Thyroid gland (tissue), 4 donors: Measurements from ENCODE around the gene PLEKHA5. TPM values are rescaled to one million over a fixed set of nuclear protein-coding genes. Genes with fewer than 3 reads are reported as not detected.

Experiments used
- DNase-seq, 2 donors: peaks; one replicate each; pipeline ENCODE4 v3.0.0-alpha.2; 2019
- H3K27ac ChIP-seq, 3 donors: fragments of 200-600 bp; sonication (generic); 1 replicate in 2 of 3; 2 replicates in 1 of 3; pipeline ENCODE4 v1.5.1; 2016 to 2019; ENCODE audit warnings: mild to moderate bottlenecking in 1 of 3, moderate library complexity in 1 of 3
- H3K27me3 ChIP-seq: fragments of 200-600 bp; sonication (generic); one replicate; pipeline ENCODE4 v1.5.1; 2019
- H3K36me3 ChIP-seq, 2 donors: fragments of 200-600 bp; sonication (generic); one replicate each; pipeline ENCODE4 v1.5.1; 2016 to 2019
- H3K4me1 ChIP-seq, 2 donors: fragments of 200-600 bp; sonication (generic); one replicate each; pipeline ENCODE4 v1.5.1; 2017 to 2019
- H3K4me3 ChIP-seq, 3 donors: fragments of 200-600 bp; sonication (generic); replicated peaks in 1 of 3; 1 replicate in 2 of 3; 2 replicates in 1 of 3; pipeline ENCODE4 v1.5.1; 2016; ENCODE audit warnings: mild to moderate bottlenecking in 1 of 3
- H3K9me3 ChIP-seq: fragments of 200-600 bp; sonication (generic); one replicate; pipeline ENCODE4 v1.5.1; 2017
- POLR2A ChIP-seq, 2 donors: fragments of 450-650 bp; IDR thresholded peaks; one replicate each; pipeline ENCODE4 v1.6.1; 2017; ENCODE audit warnings: antibody characterized with exemption in 2 of 2, mild to moderate bottlenecking in 2 of 2, moderate library complexity in 1 of 2
- WGBS, 2 donors: methylation state at CpG; one replicate each; pipeline ENCODE4 v1.1.5; 2017; 5-methylcytosine and 5-hydroxymethylcytosine counted together
- intact Hi-C: fragments of 100-400 bp; cut with DNase I; formaldehyde crosslinking; loops from one replicate; pipeline ENCODE4 v1.15.1; 2023
- total RNA-seq, 4 donors: library from RNA; depleted of rRNA; stranded (reverse); fragments of >200 nt; gene quantifications; one replicate each; pipeline ENCODE4 v1.2.3, GENCODE V29; 2016
- TF ChIP-seq, protein P1 (sequence below), 6 experiments: fragments of 200-600 bp in 3 of 6; fragments of 450-650 bp in 3 of 6; sonication (generic) in 3 of 6; IDR thresholded peaks; one replicate each; pipeline ENCODE4 v1.5.1; 2016 to 2019; ENCODE audit warnings: antibody characterized with exemption in 6 of 6, mild to moderate bottlenecking in 2 of 6, inconsistent platforms in 1 of 6, moderate library complexity in 1 of 6

Gene PLEKHA5
- total RNA-seq, 4 donors from 2014 or later: 35.4 to 48.6 (median 40.8) TPM

DNA sequence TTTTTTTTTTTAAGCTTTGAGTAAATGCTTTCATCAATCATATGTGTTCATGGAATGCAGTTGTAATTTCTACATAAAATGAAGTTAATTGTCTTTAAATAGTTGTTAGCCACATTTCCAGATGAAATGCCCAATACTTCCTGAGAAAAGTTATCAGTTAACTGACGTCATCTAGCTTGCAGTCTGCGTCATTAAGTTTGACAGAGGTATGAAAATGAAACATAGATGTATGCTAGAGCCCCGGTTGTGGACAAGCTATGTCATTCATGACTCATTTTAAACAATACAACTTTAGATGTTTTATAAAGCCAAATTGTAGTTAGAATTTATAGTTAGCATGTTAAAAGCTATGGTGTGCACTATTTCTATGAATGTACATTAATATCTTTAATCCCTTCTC lies 90.7 kb downstream of the PLEKHA5 start:
- H3K4me1 ChIP-seq: peaks cover 10 to 12% of the 10 kb centered on the region in 2 donors
- no peaks in the 10 kb centered on the region for H3K9me3 ChIP-seq
- DNase-seq: no peak
- 77 to 94% methylated on average over 3 of the region's 3 CpGs for WGBS, 2 donors
- TF ChIP-seq, protein P1, sequence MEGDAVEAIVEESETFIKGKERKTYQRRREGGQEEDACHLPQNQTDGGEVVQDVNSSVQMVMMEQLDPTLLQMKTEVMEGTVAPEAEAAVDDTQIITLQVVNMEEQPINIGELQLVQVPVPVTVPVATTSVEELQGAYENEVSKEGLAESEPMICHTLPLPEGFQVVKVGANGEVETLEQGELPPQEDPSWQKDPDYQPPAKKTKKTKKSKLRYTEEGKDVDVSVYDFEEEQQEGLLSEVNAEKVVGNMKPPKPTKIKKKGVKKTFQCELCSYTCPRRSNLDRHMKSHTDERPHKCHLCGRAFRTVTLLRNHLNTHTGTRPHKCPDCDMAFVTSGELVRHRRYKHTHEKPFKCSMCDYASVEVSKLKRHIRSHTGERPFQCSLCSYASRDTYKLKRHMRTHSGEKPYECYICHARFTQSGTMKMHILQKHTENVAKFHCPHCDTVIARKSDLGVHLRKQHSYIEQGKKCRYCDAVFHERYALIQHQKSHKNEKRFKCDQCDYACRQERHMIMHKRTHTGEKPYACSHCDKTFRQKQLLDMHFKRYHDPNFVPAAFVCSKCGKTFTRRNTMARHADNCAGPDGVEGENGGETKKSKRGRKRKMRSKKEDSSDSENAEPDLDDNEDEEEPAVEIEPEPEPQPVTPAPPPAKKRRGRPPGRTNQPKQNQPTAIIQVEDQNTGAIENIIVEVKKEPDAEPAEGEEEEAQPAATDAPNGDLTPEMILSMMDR (IDR thresholded peaks at IDR 0.05): no peak
- no peak for TF ChIP-seq POLR2A (IDR thresholded peaks at IDR 0.05)
- H3K27ac ChIP-seq: no peak overlapping the region
- intact Hi-C loops: no loop called here
- no peaks in the 10 kb centered on the region for H3K27me3 ChIP-seq
- H3K36me3 ChIP-seq: no peaks in the 10 kb centered on the region
- H3K4me3 ChIP-seq: no peak overlapping the region

DNA sequence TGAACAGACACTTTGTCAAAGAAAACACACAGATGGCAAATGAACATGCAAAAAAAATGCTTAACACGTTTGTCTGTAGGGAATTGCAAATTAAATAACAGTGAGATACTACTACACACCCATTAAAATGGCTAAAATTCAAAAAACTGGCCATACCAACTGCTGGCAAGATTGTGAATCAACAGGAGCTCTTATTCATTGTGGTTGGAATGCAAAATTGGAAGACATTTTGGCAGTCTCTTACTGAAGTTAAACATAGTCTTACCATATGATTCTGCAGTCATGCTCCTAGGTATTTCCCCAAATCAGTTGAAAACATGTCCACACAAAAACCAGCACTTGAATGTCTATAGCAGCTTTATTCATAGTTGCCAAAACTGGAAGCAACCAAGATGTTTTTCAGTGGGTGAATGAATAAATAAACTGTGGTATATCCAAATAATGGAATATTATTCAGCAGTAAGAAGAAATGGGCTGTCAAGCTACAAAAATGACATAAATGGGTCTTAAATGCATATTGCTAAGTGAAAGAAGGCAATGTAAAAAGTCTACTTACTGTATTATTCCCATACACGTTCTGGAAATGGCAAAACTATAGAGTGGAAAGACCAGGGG lies 91.4 kb downstream of the PLEKHA5 start:
- Histone ChIP-seq H3K36me3 (no peaks in the 10 kb centered on the region), H3K4me3 (no peak overlapping the region), H3K27ac (no peak overlapping the region), H3K4me1 (peaks cover 10 to 12% of the 10 kb centered on the region in 2 donors), H3K9me3 (no peaks in the 10 kb centered on the region), H3K27me3 (no peaks in the 10 kb centered on the region)
- TF ChIP-seq POLR2A (IDR thresholded peaks at IDR 0.05): no peak
- TF ChIP-seq, protein P1 (IDR thresholded peaks at IDR 0.05): no peak
- DNase-seq: no peak
- 85 to 90% methylated on average over 2 of the region's 2 CpGs for WGBS, 2 donors
- intact Hi-C loops: no loop called here

DNA sequence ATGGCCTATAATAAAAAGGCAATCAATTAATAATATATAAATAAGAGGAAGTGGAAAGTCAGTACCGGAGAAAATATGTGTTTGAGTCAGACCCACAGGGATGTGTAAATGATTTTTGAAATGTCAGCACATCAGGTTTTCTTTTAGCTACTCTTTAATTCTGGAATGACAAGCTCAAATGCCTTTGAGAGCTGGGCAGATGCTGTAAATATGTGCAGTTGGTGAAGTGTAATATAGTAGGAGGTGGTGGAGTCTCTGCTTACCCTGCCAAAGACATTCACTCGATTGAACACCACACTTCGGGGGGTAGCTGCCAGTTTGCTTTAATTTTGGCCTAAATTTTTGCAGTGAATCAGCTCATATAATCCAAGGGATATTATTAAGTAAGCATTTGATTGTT lies 93.0 kb downstream of the PLEKHA5 start:
- Histone ChIP-seq H3K27ac (no peak overlapping the region), H3K4me1 (peaks cover 12 to 19% of the 10 kb centered on the region in 2 donors)
- WGBS, 2 donors: 64 to 83% methylated on average over 3 of the region's 3 CpGs

DNA sequence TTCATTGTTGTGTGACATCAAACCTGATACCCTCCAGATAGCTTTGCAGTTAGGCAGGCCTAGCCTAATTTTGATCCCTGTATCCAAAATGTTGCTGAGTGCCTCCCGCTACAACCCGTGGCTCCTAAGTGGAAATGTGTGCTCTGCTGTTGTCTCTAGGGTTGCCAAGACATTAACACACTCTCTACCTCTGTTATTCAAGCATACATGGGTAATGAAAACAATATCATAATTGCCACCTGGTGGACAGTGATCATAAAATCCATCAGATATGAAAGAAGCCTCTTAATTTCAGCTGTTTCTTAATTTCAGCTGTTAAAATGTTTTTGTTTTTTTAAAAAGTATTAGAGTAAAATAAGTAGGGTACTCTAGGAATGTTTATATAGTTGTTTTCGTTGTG lies 93.5 kb downstream of the PLEKHA5 start:
- no peak for TF ChIP-seq POLR2A (IDR thresholded peaks at IDR 0.05)
- TF ChIP-seq, protein P1 (IDR thresholded peaks at IDR 0.05): peak in 2 of 6 experiments; percentile 16 to 32
- Histone ChIP-seq H3K27me3 (no peaks in the 10 kb centered on the region), H3K9me3 (no peaks in the 10 kb centered on the region), H3K4me1 (peaks cover 12 to 19% of the 10 kb centered on the region in 2 donors), H3K36me3 (no peaks in the 10 kb centered on the region), H3K4me3 (no peak overlapping the region), H3K27ac (no peak overlapping the region)
- DNase-seq: no peak
- intact Hi-C loops: no loop called here
- 46 to 53% methylated on average over 3 of the region's 3 CpGs for whole genome bisulfite sequencing, 2 donors

More for the DNA sequence above, 93.0 kb downstream of the PLEKHA5 start:
- H3K27me3 ChIP-seq: no peaks in the 10 kb centered on the region
- no peak overlapping the region for H3K4me3 ChIP-seq
- no peaks in the 10 kb centered on the region for H3K36me3 ChIP-seq
- no peaks in the 10 kb centered on the region for H3K9me3 ChIP-seq
- no peak for DNase-seq
- intact Hi-C loops: no loop called here
- TF ChIP-seq, protein P1 (IDR thresholded peaks at IDR 0.05): no peak
- no peak for TF ChIP-seq POLR2A (IDR thresholded peaks at IDR 0.05)

- no peak for TF ChIP-seq POLR2A (IDR thresholded peaks at IDR 0.05)
- TF ChIP-seq, protein P1 (IDR thresholded peaks at IDR 0.05): no peak
Observed at GRCh38 chr12:19223695-19224094, 94.2 kb downstream of the PLEKHA5 start.

More at GRCh38 chr12:19223695-19224094, 94.2 kb downstream of the PLEKHA5 start:
- no peak for DNase-seq
- intact Hi-C loops: no loop called here
- H3K27me3 ChIP-seq: no peaks in the 10 kb centered on the region
- no peak overlapping the region for H3K4me3 ChIP-seq
- WGBS, 2 donors: 72 to 88% methylated on average over 1 of the region's 1 CpG
- H3K4me1 ChIP-seq: peaks cover 12 to 23% of the 10 kb centered on the region in 2 donors
- no peaks in the 10 kb centered on the region for H3K9me3 ChIP-seq
- no peak overlapping the region for H3K27ac ChIP-seq
- H3K36me3 ChIP-seq: no peaks in the 10 kb centered on the region
